GM18868 (cell line): Measurements from ENCODE around the gene KIAA0408.
"Not testable (repeated sequence)": the region's sequence is repeated elsewhere in the genome, so short reads cannot be mapped to it uniquely, and the experiment has no call there.

Experiments used
- ATAC-seq: cut with Tn5 transposase; IDR thresholded peaks from one replicate; pipeline ENCODE4 v1.9.1; 2021; ENCODE audit warnings: mild to moderate bottlenecking, moderate library complexity; ENCODE audit not compliant: unreplicated experiment

KIAA0408 gene

DNA sequence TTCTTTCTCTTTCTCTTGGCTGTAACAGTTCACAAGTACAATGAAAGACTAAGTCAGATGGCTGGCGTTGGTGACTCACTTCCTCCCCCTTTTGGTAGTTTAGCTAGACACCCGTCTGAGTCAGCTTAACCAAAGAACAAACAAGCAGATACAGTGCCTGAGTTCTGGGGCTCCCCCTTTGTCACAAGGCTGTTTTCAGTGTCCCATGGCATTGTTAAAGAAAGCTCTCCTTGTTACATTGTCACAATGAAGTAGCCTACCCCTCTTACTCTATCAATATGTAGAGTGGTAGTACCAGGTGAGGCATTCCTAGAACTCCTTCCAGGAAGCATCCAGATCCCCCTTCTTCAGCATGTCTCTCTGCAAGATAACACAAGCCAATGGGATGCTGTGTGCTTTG lies 38.6 kb downstream of the KIAA0408 start:
- ATAC-seq: peak; percentile 100

DNA sequence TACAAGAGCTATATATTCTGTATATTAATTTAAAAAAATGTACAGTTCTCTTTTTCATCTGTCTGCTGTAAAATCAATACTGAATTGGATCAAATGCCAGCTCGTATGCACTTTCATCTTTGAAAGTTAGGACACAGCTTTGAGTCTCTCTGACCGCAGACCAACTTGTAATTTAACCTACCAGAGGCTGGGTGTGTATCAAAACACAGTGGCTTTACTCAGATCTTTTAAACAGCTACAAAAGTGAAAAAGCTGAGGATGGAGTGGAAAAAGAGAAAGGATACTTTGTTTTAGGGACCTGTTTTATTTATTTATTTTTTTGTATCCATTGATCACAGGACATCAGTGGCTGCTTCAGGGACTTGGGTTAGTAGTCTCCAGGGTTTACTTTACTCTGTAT lies 44.1 kb downstream of the KIAA0408 start:
- ATAC-seq: no peak

GRCh38 chr6:127413123-127413522 lies 46.1 kb downstream of the KIAA0408 start:
- not testable (repeated sequence) for ATAC-seq

DNA sequence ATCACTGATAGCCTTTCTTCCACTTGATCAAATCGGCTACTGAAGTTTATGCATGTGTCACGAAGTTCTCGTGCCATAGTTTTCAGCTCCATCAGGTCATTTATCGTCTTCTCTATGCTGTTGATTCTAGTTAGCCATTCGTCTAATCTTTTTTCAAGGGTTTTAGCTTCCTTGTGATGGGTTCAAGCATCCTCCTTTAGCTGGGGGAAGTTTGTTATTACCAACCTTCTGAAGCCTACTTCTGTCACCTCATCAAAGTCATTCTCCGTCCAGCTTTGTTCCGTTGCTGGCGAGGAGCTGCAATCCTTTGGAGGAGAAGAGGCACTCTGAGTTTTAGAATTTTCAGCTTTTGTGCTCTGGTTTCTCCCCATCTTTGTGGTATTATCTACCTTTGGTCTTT lies 47.2 kb downstream of the KIAA0408 start:
- ATAC-seq: not testable (repeated sequence)
